ENCODE measurements around the gene HERC4.

- TF ChIP-seq CTCF (IDR thresholded peaks at IDR 0.05) (no peak), POLR2A (IDR thresholded peaks at IDR 0.05) (no peak)
Observed at GRCh38 chr10:68106656-68107055, 31.6 kb upstream of the HERC4 start.

Measured in breast epithelium (tissue), 3 donors.